NT2/D1 (cell line): Measurements from ENCODE around the gene TNFRSF11A.

ENCODE experiments used
- SUZ12 ChIP-seq: IDR thresholded peaks from 2 replicates; pipeline ENCODE4 v1.6.1; 2011; ENCODE audit not compliant: insufficient read length, insufficient read depth; ENCODE audit errors: extremely low read depth
- YY1 ChIP-seq: IDR thresholded peaks from 2 replicates; pipeline ENCODE4 v1.6.1; 2011; ENCODE audit not compliant: insufficient read length, insufficient read depth
- ZNF274 ChIP-seq: IDR thresholded peaks from 2 replicates; pipeline ENCODE4 v1.6.1; 2011; ENCODE audit warnings: mild to moderate bottlenecking, low read depth, low read length

DNA sequence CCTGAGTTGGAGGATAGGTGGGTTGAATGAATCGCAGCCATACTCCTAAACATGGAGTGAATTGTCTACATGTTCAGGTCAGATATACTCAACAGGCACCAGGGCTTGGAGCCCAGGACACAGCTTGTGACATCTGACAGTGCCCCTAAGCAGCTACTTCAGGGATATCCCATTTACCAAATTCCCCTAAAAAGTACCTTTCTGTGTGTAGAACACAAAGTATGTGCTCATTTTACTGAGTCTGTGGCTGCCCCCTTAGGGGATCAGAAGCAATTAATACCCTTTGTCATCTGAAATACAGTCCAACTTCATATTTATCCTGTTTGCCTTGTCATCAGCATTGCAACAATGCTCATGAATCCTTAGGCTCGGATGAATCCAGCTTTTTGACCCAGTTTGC lies 20.8 kb downstream of the TNFRSF11A start:
- TF ChIP-seq ZNF274, result no peak
- TF ChIP-seq SUZ12, result no peak
- TF ChIP-seq YY1, result no peak
